Panc1 (cell line): ENCODE data around the gene SAMD11. TPM values are rescaled to one million over a fixed set of nuclear protein-coding genes. Genes with fewer than 3 reads are reported as not detected.

Source experiments
- ATAC-seq: fragments of 200-7000 bp; cut with Tn5 transposase; 2 replicates; pipeline ENCODE4 v1.9.1; 2020; ENCODE audit warnings: mild to moderate bottlenecking, moderate library complexity
- BruUV-seq: library from RNA; stranded (reverse); fragments of 400-500 nt; replicated peaks from 2 replicates; lab custom pipeline; 2021; lab: Mats Ljungman, UMichigan
- CTCF ChIA-PET: fragments of 300-600 bp; sonication (Branson Sonifier 250); formaldehyde crosslinking; loops from one replicate; lab custom pipeline; 2022; ENCODE audit warnings: antibody characterized with exemption; lab: Charles Lee
- POLR2A ChIA-PET: fragments of 300-600 bp; sonication (Branson Sonifier 250); formaldehyde crosslinking; loops from one replicate; lab custom pipeline; 2022; ENCODE audit warnings: antibody characterized with exemption; lab: Charles Lee
- DNase-seq: peaks from one replicate; pipeline ENCODE4 v3.0.0-alpha.2; 2010; ENCODE audit warnings: low read depth, low spot score
- H3K27ac ChIP-seq: 2 replicates; pipeline ENCODE4 v1.5.1; 2011; ENCODE audit warnings: mild to moderate bottlenecking, low read length, inconsistent platforms
- H3K27me3 ChIP-seq: fragments of 200-500 bp; sonication (Bioruptor generic); 2 replicates; pipeline ENCODE4 v1.6.0; 2014; ENCODE audit warnings: low read length, inconsistent platforms; ENCODE audit not compliant: control insufficient read depth, insufficient read depth
- H3K36me3 ChIP-seq: fragments of 200-500 bp; sonication (Bioruptor generic); 2 replicates; pipeline ENCODE4 v1.5.1; 2014; ENCODE audit warnings: inconsistent platforms, mild to moderate bottlenecking, low read length, moderate library complexity; ENCODE audit not compliant: control insufficient read depth, insufficient read depth
- H3K4me1 ChIP-seq: 2 replicates; pipeline ENCODE4 v1.5.1; 2011; ENCODE audit warnings: inconsistent platforms, mild to moderate bottlenecking, low read length, moderate library complexity; ENCODE audit not compliant: control insufficient read depth, insufficient read depth
- H3K4me3 ChIP-seq, 2 experiments: 2 replicates each; pipeline ENCODE4 v1.5.1; 2011 to 2012; ENCODE audit warnings: low read depth in 2 of 2, low read length in 2 of 2, mild to moderate bottlenecking in 2 of 2, inconsistent platforms in 1 of 2, moderate library complexity in 1 of 2
- H3K9me3 ChIP-seq: fragments of 200-500 bp; sonication (Bioruptor generic); 2 replicates; pipeline ENCODE4 v1.5.1; 2014; ENCODE audit warnings: low read depth, mild to moderate bottlenecking, inconsistent platforms, low read length, moderate library complexity; ENCODE audit not compliant: control insufficient read depth, insufficient read depth
- POLR2AphosphoS5 ChIP-seq: IDR thresholded peaks from 2 replicates; pipeline ENCODE4 v1.6.1; 2012; ENCODE audit warnings: mild to moderate bottlenecking, low read depth, low read length, moderate library complexity
- SIN3A ChIP-seq: IDR thresholded peaks from 2 replicates; pipeline ENCODE4 v1.6.1; 2012; ENCODE audit warnings: low read depth, mild to moderate bottlenecking, low read length, moderate library complexity, borderline replicate concordance; ENCODE audit not compliant: insufficient read depth
- TCF7L2 ChIP-seq: IDR thresholded peaks from 2 replicates; pipeline ENCODE4 v1.6.1; 2011; ENCODE audit warnings: mild to moderate bottlenecking, low read depth, low read length, inconsistent platforms
- in situ Hi-C: cut with HindIII; loops from 2 replicates; pipeline ENCODE4 v1.10.0; 2016; ENCODE audit warnings: low sequenced_read_pairs, low pct_unique_long_range_greater_than_20kb
- intact Hi-C: fragments of 100-400 bp; cut with micrococcal nuclease; formaldehyde crosslinking; loops from one replicate; pipeline ENCODE4 v1.10.0; 2022; ENCODE audit not compliant: unreplicated experiment
- total RNA-seq: library from RNA; stranded (reverse); gene quantifications from one replicate; pipeline ENCODE4 v1.2.1, GENCODE V29; 2021; ENCODE audit not compliant: unreplicated experiment
- TF ChIP-seq, protein P1 (sequence below): fragments of 450-650 bp; IDR thresholded peaks from 2 replicates; pipeline ENCODE4 v1.5.1; 2017; ENCODE audit warnings: mild to moderate bottlenecking
- TF ChIP-seq, protein P2 (sequence below), 2 experiments: IDR thresholded peaks; 2 replicates each; pipeline ENCODE4 v1.6.1; 2011 to 2012; ENCODE audit warnings: low read depth in 2 of 2, control low read depth in 1 of 2, low read length in 1 of 2, mild to moderate bottlenecking in 1 of 2, moderate library complexity in 1 of 2; ENCODE audit not compliant: insufficient read depth in 1 of 2

The SAMD11 gene
- total RNA-seq, 1 experiment from 2014 or later, result 51.8 TPM

- intact Hi-C loops (no loop called here), in situ Hi-C loops (no loop called here)
- no peak overlapping the region for H3K4me3 ChIP-seq
- ATAC-seq, result no peak
- H3K36me3 ChIP-seq, result no peaks in the 10 kb centered on the region
- DNase-seq, result no peak
- H3K27ac ChIP-seq, result no peak overlapping the region
- TF ChIP-seq POLR2AphosphoS5, result no peak
- no peak for TF ChIP-seq TCF7L2
- no peak for TF ChIP-seq SIN3A
- TF ChIP-seq, protein P1, sequence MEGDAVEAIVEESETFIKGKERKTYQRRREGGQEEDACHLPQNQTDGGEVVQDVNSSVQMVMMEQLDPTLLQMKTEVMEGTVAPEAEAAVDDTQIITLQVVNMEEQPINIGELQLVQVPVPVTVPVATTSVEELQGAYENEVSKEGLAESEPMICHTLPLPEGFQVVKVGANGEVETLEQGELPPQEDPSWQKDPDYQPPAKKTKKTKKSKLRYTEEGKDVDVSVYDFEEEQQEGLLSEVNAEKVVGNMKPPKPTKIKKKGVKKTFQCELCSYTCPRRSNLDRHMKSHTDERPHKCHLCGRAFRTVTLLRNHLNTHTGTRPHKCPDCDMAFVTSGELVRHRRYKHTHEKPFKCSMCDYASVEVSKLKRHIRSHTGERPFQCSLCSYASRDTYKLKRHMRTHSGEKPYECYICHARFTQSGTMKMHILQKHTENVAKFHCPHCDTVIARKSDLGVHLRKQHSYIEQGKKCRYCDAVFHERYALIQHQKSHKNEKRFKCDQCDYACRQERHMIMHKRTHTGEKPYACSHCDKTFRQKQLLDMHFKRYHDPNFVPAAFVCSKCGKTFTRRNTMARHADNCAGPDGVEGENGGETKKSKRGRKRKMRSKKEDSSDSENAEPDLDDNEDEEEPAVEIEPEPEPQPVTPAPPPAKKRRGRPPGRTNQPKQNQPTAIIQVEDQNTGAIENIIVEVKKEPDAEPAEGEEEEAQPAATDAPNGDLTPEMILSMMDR, result no peak
- TF ChIP-seq, protein P2, sequence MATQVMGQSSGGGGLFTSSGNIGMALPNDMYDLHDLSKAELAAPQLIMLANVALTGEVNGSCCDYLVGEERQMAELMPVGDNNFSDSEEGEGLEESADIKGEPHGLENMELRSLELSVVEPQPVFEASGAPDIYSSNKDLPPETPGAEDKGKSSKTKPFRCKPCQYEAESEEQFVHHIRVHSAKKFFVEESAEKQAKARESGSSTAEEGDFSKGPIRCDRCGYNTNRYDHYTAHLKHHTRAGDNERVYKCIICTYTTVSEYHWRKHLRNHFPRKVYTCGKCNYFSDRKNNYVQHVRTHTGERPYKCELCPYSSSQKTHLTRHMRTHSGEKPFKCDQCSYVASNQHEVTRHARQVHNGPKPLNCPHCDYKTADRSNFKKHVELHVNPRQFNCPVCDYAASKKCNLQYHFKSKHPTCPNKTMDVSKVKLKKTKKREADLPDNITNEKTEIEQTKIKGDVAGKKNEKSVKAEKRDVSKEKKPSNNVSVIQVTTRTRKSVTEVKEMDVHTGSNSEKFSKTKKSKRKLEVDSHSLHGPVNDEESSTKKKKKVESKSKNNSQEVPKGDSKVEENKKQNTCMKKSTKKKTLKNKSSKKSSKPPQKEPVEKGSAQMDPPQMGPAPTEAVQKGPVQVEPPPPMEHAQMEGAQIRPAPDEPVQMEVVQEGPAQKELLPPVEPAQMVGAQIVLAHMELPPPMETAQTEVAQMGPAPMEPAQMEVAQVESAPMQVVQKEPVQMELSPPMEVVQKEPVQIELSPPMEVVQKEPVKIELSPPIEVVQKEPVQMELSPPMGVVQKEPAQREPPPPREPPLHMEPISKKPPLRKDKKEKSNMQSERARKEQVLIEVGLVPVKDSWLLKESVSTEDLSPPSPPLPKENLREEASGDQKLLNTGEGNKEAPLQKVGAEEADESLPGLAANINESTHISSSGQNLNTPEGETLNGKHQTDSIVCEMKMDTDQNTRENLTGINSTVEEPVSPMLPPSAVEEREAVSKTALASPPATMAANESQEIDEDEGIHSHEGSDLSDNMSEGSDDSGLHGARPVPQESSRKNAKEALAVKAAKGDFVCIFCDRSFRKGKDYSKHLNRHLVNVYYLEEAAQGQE (IDR thresholded peaks at IDR 0.05; ENCODE audit: insufficient read depth in 1 of 2, low read depth in 2 of 2, low read length in 1 of 2), result no peak
- H3K4me1 ChIP-seq, result no peaks in the 10 kb centered on the region
- no TSS peak for BruUV-seq
- no peaks in the 10 kb centered on the region for H3K9me3 ChIP-seq
- CTCF ChIA-PET, result no interaction called here
- POLR2A ChIA-PET, result no interaction called here
- no peaks in the 10 kb centered on the region; the same call in 1 of the 2 replicates for H3K27me3 ChIP-seq
Measured at GRCh38 chr1:886311-886710, 37.4 kb upstream of the SAMD11 start.

GRCh38 chr1:886760-887159 is 37.0 kb upstream of the SAMD11 start:
- no peaks in the 10 kb centered on the region for H3K9me3 ChIP-seq
- BruUV-seq, result no TSS peak
- intact Hi-C loops (no loop called here), in situ Hi-C loops (no loop called here)
- CTCF ChIA-PET, result no interaction called here
- DNase-seq (no peak), ATAC-seq (no peak)
- no peak overlapping the region for H3K27ac ChIP-seq
- no peaks in the 10 kb centered on the region for H3K36me3 ChIP-seq
- H3K27me3 ChIP-seq, result no peaks in the 10 kb centered on the region; the same call in 1 of the 2 replicates
- TF ChIP-seq, protein P1, result no peak
- TF ChIP-seq, protein P2 (IDR thresholded peaks at IDR 0.05; ENCODE audit: insufficient read depth in 1 of 2, low read depth in 2 of 2, low read length in 1 of 2), result no peak
- TF ChIP-seq POLR2AphosphoS5 (no peak), SIN3A (no peak), TCF7L2 (no peak)
- H3K4me1 ChIP-seq, result no peaks in the 10 kb centered on the region
- POLR2A ChIA-PET, result no interaction called here
- H3K4me3 ChIP-seq, result no peak overlapping the region
